HG03558 (cell line): ENCODE measurements around the gene TEX30.

ENCODE experiments used
- ATAC-seq: cut with Tn5 transposase; IDR thresholded peaks from one replicate; pipeline ENCODE4 v1.9.1; 2021; ENCODE audit warnings: moderate number of reproducible peaks; ENCODE audit not compliant: unreplicated experiment; ENCODE audit errors: extremely low read depth

Gene TEX30

DNA sequence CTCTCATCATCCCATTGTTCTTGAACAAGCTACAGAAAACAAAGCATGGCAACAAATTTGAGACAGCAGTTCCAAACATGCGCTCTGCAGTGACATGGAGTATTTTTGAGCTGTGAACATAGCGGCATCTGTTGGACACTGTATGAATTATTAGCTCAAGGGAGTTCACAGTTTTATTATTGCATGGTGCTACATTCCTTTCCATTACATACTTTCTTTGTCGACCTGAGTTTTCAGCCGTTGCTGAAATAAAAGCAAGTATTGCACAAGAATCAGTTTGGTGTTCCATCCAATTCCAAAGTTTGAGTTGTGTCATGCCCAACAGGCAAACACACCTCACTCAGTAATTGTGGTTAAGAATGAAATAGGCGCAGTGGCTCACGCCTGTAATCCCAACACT, 48.7 kb downstream of the TEX30 start:
- ATAC-seq, result no peak

GRCh38 chr13:102721800-102722231, 51.8 kb downstream of the TEX30 start:
- no peak for ATAC-seq

GRCh38 chr13:102718746-102719145, 54.8 kb downstream of the TEX30 start:
- ATAC-seq, result no peak
